Coronary artery (tissue), 2 donors: ENCODE measurements around the gene SPRY4.
A peak's percentile ranks its signal among the peaks of the same experiment; 100 is the strongest.
"Not testable (repeated sequence)": the region's sequence is repeated elsewhere in the genome, so short reads cannot be mapped to it uniquely, and the experiment has no call there.

ENCODE experiments used
- DNase-seq: peaks from one replicate; pipeline ENCODE4 v3.0.0-alpha.2; 2017; ENCODE audit warnings: low spot score
- H3K27ac ChIP-seq, 2 donors: fragments of 200-600 bp; sonication (generic); one replicate each; pipeline ENCODE4 v1.5.1; 2016 to 2019
- H3K4me3 ChIP-seq: fragments of 200-600 bp; sonication (generic); 2 replicates; pipeline ENCODE4 v1.5.1; 2016; ENCODE audit warnings: mild to moderate bottlenecking, moderate library complexity
- CTCF ChIP-seq: fragments of 200-600 bp; sonication (generic); IDR thresholded peaks from one replicate; pipeline ENCODE4 v1.5.1; 2019; ENCODE audit warnings: antibody characterized with exemption

Gene SPRY4

GRCh38 chr5:142300677-142301076 lies 24.1 kb downstream of the SPRY4 start:
- Histone ChIP-seq H3K4me3 (no peak overlapping the region), H3K27ac (peak overlapping the region in 1 of 2 donors; percentile 55)
- no peak for DNase-seq
- no peak for TF ChIP-seq CTCF

- no peak for TF ChIP-seq CTCF
- DNase-seq, result no peak
- no peak overlapping the region for H3K27ac ChIP-seq
- no peak overlapping the region for H3K4me3 ChIP-seq
Observed at GRCh38 chr5:142298789-142299188, 26.0 kb downstream of the SPRY4 start.

GRCh38 chr5:142297786-142298185 lies 27.0 kb downstream of the SPRY4 start:
- H3K4me3 ChIP-seq, DNase-seq: not testable (repeated sequence)
- peak overlapping the region; percentile 61 to 88 for H3K27ac ChIP-seq

DNA sequence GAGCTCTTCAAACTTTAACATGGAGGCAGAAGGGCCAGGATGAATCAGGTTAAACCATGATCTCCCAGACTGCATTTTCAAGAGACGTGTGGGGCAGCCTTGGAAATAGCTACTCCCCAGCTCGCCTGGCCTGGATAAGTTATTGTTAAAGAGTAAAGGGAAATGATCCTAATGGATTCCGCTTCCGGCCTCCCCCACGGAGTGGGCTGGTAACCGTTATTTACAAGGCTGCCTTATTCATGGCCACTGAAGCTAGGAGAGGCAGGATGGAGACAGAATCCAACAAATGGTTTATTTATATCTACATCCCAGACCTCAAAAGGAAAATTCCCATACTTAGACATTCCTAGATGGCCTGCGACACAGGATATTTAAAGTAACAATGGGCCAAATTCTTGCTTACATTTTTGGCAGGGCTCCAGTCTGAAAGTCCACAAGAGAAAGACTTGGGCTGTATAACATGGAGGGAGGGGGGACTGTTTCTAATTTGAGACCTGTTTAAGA lies 27.9 kb downstream of the SPRY4 start:
- no peak overlapping the region for H3K4me3 ChIP-seq
- no peak for DNase-seq
- H3K27ac ChIP-seq, result peak overlapping the region; percentile 61 to 88
- no peak for TF ChIP-seq CTCF

GRCh38 chr5:142295960-142296860 lies 28.6 kb downstream of the SPRY4 start:
- TF ChIP-seq CTCF, result no peak
- DNase-seq, result no peak
- Histone ChIP-seq H3K4me3 (no peak overlapping the region), H3K27ac (peak overlapping the region; percentile 61 to 88)

GRCh38 chr5:142295084-142295758 lies 29.6 kb downstream of the SPRY4 start:
- Histone ChIP-seq H3K4me3 (no peak overlapping the region), H3K27ac (peak overlapping the region in 1 of 2 donors; percentile 88)
- DNase-seq, result no peak
- no peak for TF ChIP-seq CTCF

GRCh38 chr5:142293486-142293885 lies 31.3 kb downstream of the SPRY4 start:
- Histone ChIP-seq H3K27ac (no peak overlapping the region), H3K4me3 (no peak overlapping the region)
- DNase-seq, result no peak
- no peak for TF ChIP-seq CTCF
